Sigmoid colon (tissue), 7 donors: ENCODE results near the gene SLC2A3. TPM values are rescaled to one million over a fixed set of nuclear protein-coding genes. Genes with fewer than 3 reads are reported as not detected.
"Not testable (repeated sequence)": the region's sequence is repeated elsewhere in the genome, so short reads cannot be mapped to it uniquely, and the experiment has no call there.

Experiments used
- DNase-seq: peaks from one replicate; pipeline ENCODE4 v3.0.0-alpha.2; 2019
- H3K27ac ChIP-seq, 4 donors: fragments of 200-600 bp; sonication (generic); one replicate each; pipeline ENCODE4 v1.5.1; 2016 to 2019; ENCODE audit warnings: mild to moderate bottlenecking in 1 of 4
- H3K27me3 ChIP-seq, 3 donors: fragments of 200-600 bp; sonication (generic); one replicate each; pipeline ENCODE4 v1.5.1; 2019; ENCODE audit warnings: mild to moderate bottlenecking in 1 of 3
- H3K36me3 ChIP-seq, 4 donors: fragments of 200-600 bp; sonication (generic); one replicate each; pipeline ENCODE4 v1.5.1; 2016 to 2019
- H3K4me1 ChIP-seq, 4 donors: fragments of 200-600 bp; sonication (generic); one replicate each; pipeline ENCODE4 v1.5.1; 2017 to 2019
- H3K4me3 ChIP-seq, 4 donors: fragments of 200-600 bp; sonication (generic); one replicate each; pipeline ENCODE4 v1.5.1; 2017 to 2019; ENCODE audit warnings: mild to moderate bottlenecking in 2 of 4, moderate library complexity in 1 of 4
- H3K9me3 ChIP-seq, 4 donors: fragments of 200-600 bp in 3 of 4; sonication (generic) in 3 of 4; one replicate each; pipeline versions ENCODE4 v1.5.1 to v1.6.1; 2013 to 2019
- EP300 ChIP-seq, 4 donors: sonication (generic); formaldehyde crosslinking; IDR thresholded peaks; one replicate each; pipeline ENCODE4 v1.6.1; 2017; ENCODE audit warnings: antibody characterized with exemption in 4 of 4
- POLR2A ChIP-seq, 2 donors: fragments of 450-650 bp; IDR thresholded peaks; one replicate each; pipeline ENCODE4 v1.6.1; 2016; ENCODE audit warnings: antibody characterized with exemption in 2 of 2, mild to moderate bottlenecking in 2 of 2, moderate library complexity in 2 of 2
- POLR2AphosphoS5 ChIP-seq, 4 donors: sonication (generic); formaldehyde crosslinking; IDR thresholded peaks; one replicate each; pipeline ENCODE4 v1.6.1; 2017; ENCODE audit warnings: antibody characterized with exemption in 4 of 4
- WGBS, 2 donors: extraction: QIAGEN DNeasy Blood & Tissue Kit; methylation state at CpG; one replicate each; pipeline ENCODE4 v1.1.7; 2013; 5-methylcytosine and 5-hydroxymethylcytosine counted together
- intact Hi-C: fragments of 100-400 bp; cut with DNase I; formaldehyde crosslinking; loops from one replicate; pipeline ENCODE4 v1.15.1; 2023
- polyA plus RNA-seq, 3 donors: library from polyadenylated mRNA; stranded (reverse); fragments of 200-250 nt; gene quantifications; one replicate each; pipeline ENCODE4 v1.2.3, GENCODE V29; 2013
- total RNA-seq, 4 donors: library from RNA; depleted of rRNA; stranded (reverse); fragments of >200 nt; gene quantifications; one replicate each; pipeline ENCODE4 v1.1.0, GENCODE V29; 2016
- TF ChIP-seq, protein P1 (sequence below), 4 experiments: fragments of 450-650 bp in 3 of 4; fragments of 200-600 bp in 1 of 4; IDR thresholded peaks; one replicate each; pipeline ENCODE4 v1.5.1; 2016 to 2019; ENCODE audit warnings: antibody characterized with exemption in 4 of 4, mild to moderate bottlenecking in 3 of 4, moderate library complexity in 2 of 4
- donor health status: healthy with polysubstance abuse.
- donor health status: Bipolar disorder and iron deficiency.
- donor health status: healthy.

Gene SLC2A3
- total and polyA plus RNA-seq, 7 donors = 3.0 to 110 (median 12.8) TPM

DNA sequence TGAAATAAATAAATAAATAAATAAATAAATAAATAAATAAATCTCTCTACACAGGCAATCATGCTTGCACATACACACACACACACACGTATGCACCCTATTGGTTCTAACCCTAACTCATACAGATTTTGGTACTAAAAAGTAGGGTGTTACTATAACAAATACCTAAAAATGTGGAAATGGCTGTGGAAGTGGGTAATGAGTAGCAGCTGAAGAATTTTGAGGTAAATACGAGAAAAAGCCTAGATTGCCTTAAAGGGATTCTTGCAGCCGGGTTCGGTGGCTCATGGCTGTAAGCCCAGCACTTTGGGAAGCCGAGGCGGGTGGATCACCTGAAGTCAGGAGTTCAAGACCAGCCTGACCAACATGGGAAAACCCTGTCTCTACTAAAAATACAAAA, 15.7 kb upstream of the SLC2A3 start:
- no peaks in the 10 kb centered on the region for H3K4me1 ChIP-seq
- H3K4me3 ChIP-seq = no peak overlapping the region
- H3K27me3 ChIP-seq = no peaks in the 10 kb centered on the region
- 92 to 95% methylated on average over 6 of the region's 6 CpGs for WGBS, 2 donors
- no peaks in the 10 kb centered on the region for H3K36me3 ChIP-seq
- intact Hi-C loops = no loop called here
- TF ChIP-seq EP300 (IDR thresholded peaks at IDR 0.05) (no peak), POLR2AphosphoS5 (IDR thresholded peaks at IDR 0.05) (no peak), POLR2A (IDR thresholded peaks at IDR 0.05) (no peak)
- TF ChIP-seq, protein P1, sequence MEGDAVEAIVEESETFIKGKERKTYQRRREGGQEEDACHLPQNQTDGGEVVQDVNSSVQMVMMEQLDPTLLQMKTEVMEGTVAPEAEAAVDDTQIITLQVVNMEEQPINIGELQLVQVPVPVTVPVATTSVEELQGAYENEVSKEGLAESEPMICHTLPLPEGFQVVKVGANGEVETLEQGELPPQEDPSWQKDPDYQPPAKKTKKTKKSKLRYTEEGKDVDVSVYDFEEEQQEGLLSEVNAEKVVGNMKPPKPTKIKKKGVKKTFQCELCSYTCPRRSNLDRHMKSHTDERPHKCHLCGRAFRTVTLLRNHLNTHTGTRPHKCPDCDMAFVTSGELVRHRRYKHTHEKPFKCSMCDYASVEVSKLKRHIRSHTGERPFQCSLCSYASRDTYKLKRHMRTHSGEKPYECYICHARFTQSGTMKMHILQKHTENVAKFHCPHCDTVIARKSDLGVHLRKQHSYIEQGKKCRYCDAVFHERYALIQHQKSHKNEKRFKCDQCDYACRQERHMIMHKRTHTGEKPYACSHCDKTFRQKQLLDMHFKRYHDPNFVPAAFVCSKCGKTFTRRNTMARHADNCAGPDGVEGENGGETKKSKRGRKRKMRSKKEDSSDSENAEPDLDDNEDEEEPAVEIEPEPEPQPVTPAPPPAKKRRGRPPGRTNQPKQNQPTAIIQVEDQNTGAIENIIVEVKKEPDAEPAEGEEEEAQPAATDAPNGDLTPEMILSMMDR (IDR thresholded peaks at IDR 0.05) = no peak
- no peak for DNase-seq
- H3K27ac ChIP-seq = no peak overlapping the region
- no peaks in the 10 kb centered on the region for H3K9me3 ChIP-seq

GRCh38 chr12:7950230-7950943, 14.4 kb upstream of the SLC2A3 start:
- H3K4me1 ChIP-seq, H3K36me3 ChIP-seq, DNase-seq, intact Hi-C loops, H3K27me3 ChIP-seq, H3K27ac ChIP-seq, H3K9me3 ChIP-seq, H3K4me3 ChIP-seq: not testable (repeated sequence)
- WGBS, 2 donors = 89 to 93% methylated on average over 14 of the region's 14 CpGs

- TF ChIP-seq, protein P1 (IDR thresholded peaks at IDR 0.05) = no peak
- TF ChIP-seq POLR2AphosphoS5 (IDR thresholded peaks at IDR 0.05) = no peak
- no peak for TF ChIP-seq POLR2A (IDR thresholded peaks at IDR 0.05)
- TF ChIP-seq EP300 (IDR thresholded peaks at IDR 0.05) = no peak
- Histone ChIP-seq H3K36me3 (no peaks in the 10 kb centered on the region), H3K27me3 (no peaks in the 10 kb centered on the region), H3K9me3 (no peaks in the 10 kb centered on the region), H3K4me1 (no peaks in the 10 kb centered on the region), H3K4me3 (no peak overlapping the region), H3K27ac (no peak overlapping the region)
- 58 to 82% methylated on average over 2 of the region's 2 CpGs for WGBS, 2 donors
- DNase-seq = no peak
- intact Hi-C loops = no loop called here
These were observed 12.7 kb upstream of the SLC2A3 start for GRCh38 chr12:7948589-7949260.

GRCh38 chr12:7947011-7947410, 11.0 kb upstream of the SLC2A3 start:
- no peak for DNase-seq
- no peaks in the 10 kb centered on the region for H3K4me1 ChIP-seq
- H3K36me3 ChIP-seq = no peaks in the 10 kb centered on the region
- H3K4me3 ChIP-seq = no peak overlapping the region
- H3K27ac ChIP-seq = no peak overlapping the region
- WGBS, 2 donors = 86 to 89% methylated on average over 2 of the region's 2 CpGs
- TF ChIP-seq, protein P1 (IDR thresholded peaks at IDR 0.05) = no peak
- TF ChIP-seq POLR2AphosphoS5 (IDR thresholded peaks at IDR 0.05) = no peak
- TF ChIP-seq EP300 (IDR thresholded peaks at IDR 0.05) = no peak
- no peak for TF ChIP-seq POLR2A (IDR thresholded peaks at IDR 0.05)
- H3K27me3 ChIP-seq = no peaks in the 10 kb centered on the region
- intact Hi-C loops = no loop called here
- no peaks in the 10 kb centered on the region for H3K9me3 ChIP-seq

DNA sequence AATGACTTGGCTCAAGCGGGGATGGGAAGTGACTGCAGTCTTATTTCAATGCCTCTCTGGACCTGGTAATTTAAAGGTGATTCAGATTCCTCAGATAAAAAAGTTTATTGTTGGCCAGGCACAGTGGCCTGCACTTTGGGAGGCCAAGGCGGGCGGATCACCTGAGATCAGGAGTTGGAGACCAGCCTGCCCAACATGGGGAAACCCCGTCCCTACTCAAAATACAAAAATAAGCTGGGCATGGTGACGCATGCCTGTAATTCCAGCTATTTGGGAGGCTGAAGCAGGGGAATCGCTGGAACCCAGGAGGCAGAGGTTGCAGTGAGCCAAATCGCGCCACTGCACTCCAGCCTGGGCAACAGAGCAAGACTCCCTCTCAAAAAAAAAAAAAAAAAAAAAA, 8.8 kb upstream of the SLC2A3 start:
- H3K4me1 ChIP-seq, H3K27me3 ChIP-seq, H3K27ac ChIP-seq, DNase-seq, H3K9me3 ChIP-seq, H3K36me3 ChIP-seq, intact Hi-C loops, H3K4me3 ChIP-seq: not testable (repeated sequence)
- 96 to 98% methylated on average over 8 of the region's 8 CpGs for WGBS, 2 donors
